Right forelimb (tissue), 1 donor: Measurements from ENCODE around the gene ARHGAP8.

ENCODE experiments used
- DNase-seq: peaks from one replicate; pipeline ENCODE4 v3.0.0-alpha.2; 2018

ARHGAP8 gene

GRCh38 chr22:44807232-44807631 lies 54.9 kb downstream of the ARHGAP8 start:
- DNase-seq = no peak

- no peak for DNase-seq
Observed at GRCh38 chr22:44807915-44808690, 55.7 kb downstream of the ARHGAP8 start.

- no peak for DNase-seq
Observed at GRCh38 chr22:44809456-44809855, 57.1 kb downstream of the ARHGAP8 start.

GRCh38 chr22:44811141-44811540 lies 58.8 kb downstream of the ARHGAP8 start:
- DNase-seq = no peak

GRCh38 chr22:44813416-44813815 lies 61.0 kb downstream of the ARHGAP8 start:
- DNase-seq = no peak

GRCh38 chr22:44814266-44815098 lies 62.1 kb downstream of the ARHGAP8 start:
- DNase-seq = no peak

GRCh38 chr22:44815099-44816070 lies 63.0 kb downstream of the ARHGAP8 start:
- DNase-seq = peak; percentile 41

GRCh38 chr22:44816141-44816540 lies 63.8 kb downstream of the ARHGAP8 start:
- DNase-seq = no peak

GRCh38 chr22:44818727-44819126 lies 66.4 kb downstream of the ARHGAP8 start:
- no peak for DNase-seq

- no peak for DNase-seq
Observed at GRCh38 chr22:44819966-44820631, 67.7 kb downstream of the ARHGAP8 start.

- no peak for DNase-seq
Observed at GRCh38 chr22:44821741-44822475, 69.5 kb downstream of the ARHGAP8 start.

- no peak for DNase-seq
Observed at GRCh38 chr22:44822534-44822933, 70.2 kb downstream of the ARHGAP8 start.

GRCh38 chr22:44823396-44823795 lies 71.0 kb downstream of the ARHGAP8 start:
- no peak for DNase-seq

- DNase-seq = no peak
Observed at GRCh38 chr22:44823806-44824205, 71.4 kb downstream of the ARHGAP8 start.

GRCh38 chr22:44824271-44824670 lies 71.9 kb downstream of the ARHGAP8 start:
- DNase-seq = no peak

GRCh38 chr22:44825310-44826150 lies 73.2 kb downstream of the ARHGAP8 start:
- no peak for DNase-seq

GRCh38 chr22:44827666-44828190 lies 75.4 kb downstream of the ARHGAP8 start:
- DNase-seq = no peak

GRCh38 chr22:44828193-44828592 lies 75.8 kb downstream of the ARHGAP8 start:
- DNase-seq = no peak

GRCh38 chr22:44831885-44832284 lies 79.5 kb downstream of the ARHGAP8 start:
- no peak for DNase-seq

- DNase-seq = no peak
Observed at GRCh38 chr22:44834065-44834464, 81.7 kb downstream of the ARHGAP8 start.
